DLD1 (cell line): ENCODE measurements around the gene SPATA21.

Source experiments
- in situ Hi-C: cut with HindIII; loops from 2 replicates; pipeline ENCODE4 v1.10.0; 2017; ENCODE audit warnings: low sequenced_read_pairs

Gene SPATA21

DNA sequence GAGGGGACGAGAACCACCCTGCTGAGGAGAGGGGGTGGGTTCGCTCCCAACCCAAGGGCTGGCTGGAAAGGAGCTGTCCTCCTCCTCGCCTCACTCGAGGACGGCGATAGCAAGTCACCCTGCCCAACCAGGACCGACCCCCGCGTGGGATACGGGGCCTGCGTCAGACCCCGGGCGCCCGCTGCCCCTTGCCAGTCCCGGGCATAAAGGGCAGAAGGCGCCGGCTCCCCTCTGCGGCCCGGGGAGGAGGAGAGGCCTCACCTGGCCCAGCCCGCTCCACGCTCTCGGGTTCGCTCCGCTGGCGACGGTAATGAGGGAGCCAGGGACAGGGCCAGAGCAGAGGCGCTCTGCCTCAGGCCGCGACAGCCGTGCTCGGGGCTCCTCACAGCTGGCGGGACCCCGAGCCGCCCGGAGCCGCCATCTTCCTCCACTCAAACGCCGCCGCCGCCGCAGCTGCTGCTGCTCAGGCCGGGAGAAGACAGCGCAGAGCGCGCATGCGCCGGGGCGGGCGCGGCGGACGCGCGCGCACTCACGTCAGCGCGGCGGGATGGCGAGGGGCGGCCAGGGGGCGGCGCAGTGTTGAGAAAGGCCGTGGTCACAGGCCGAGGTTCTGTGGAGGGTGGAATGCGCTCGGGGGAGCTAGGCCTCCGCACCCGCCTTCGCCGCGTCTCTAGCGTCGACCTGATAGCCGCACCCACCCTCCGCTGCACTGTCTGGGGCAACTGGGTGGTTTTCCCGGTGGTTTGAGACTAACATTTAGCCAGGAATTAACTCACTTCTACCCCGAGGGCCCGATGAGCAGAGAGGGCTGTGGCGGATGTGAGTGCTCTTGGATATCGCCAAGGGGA is 85.0 kb downstream of the SPATA21 start, which contains the start of gene FBXO42:
TSS of gene FBXO42 (minus strand) at position 487 of the 848 bp plus-strand sequence. CDS start 37,062 bp downstream, outside the sequence.
- in situ Hi-C loops: no loop called here

DNA sequence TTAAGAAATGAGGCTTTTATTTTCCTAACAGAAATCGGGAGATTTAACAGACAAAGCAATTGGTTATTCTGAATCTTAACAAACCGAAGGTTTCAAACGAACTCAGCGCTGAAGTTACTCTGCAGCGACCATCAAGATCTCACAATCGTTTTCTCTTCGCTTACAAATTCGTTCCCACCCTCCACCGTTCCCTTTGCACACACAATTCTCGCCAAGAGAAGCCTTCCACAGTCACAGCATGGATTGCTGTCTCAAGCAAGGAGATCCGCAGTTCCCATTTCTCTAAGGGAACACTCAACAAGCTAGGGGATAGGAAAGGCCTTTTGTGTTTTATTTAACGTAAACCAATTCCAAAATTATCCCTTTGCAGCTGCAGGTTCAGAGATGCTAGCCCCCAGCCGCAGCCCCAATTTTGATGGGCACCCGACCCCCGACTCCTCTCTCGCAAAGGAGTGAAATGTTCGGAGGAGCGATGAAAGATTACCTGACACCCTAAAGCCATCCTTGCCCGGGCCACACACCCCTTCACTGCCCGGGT is 85.7 kb downstream of the SPATA21 start:
- in situ Hi-C loops: no loop called here

DNA sequence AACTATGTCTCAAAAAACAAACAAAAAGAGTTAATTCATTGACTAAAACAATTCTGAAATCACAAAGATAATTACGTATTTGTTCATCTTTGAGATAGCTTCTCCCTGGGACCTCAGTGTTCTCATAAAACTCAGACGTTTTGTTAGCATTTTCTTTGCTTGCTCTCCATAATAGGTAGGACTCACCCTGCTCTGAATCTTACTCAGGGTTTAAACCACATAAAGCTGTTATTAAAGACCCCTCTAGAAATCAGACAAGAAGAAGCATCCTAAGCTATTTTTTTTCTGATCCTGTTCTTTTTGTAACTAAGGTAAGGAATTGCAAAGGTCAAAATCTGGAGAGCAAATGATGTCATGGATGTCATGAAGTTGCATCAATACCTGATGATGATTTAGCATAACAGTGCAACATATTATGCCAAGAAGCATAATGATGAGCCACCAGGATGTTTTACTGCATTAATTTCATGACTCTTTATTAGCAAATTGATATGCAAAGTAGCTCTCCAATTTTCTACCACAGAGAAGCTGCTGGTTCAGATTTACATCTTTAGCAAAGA is 87.3 kb downstream of the SPATA21 start:
- in situ Hi-C loops: no loop called here
